ENCODE measurements around the gene LBH.

- TF ChIP-seq YY1 (IDR thresholded peaks at IDR 0.05; ENCODE audit: insufficient read depth, insufficient read length) (no peak), SUZ12 (IDR thresholded peaks at IDR 0.05; ENCODE audit: extremely low read depth, insufficient read depth, insufficient read length) (no peak), ZNF274 (IDR thresholded peaks at IDR 0.05; ENCODE audit: low read depth, low read length) (no peak)
Measured at GRCh38 chr2:30268296-30268871, 37.0 kb downstream of the LBH start.
